Esophagus muscularis mucosa (tissue), 4 donors: Measurements from ENCODE around the gene SEPSECS.

ENCODE experiments used
- CTCF ChIP-seq, 3 experiments: fragments of 200-600 bp in 2 of 3; fragments of 450-650 bp in 1 of 3; sonication (generic) in 2 of 3; IDR thresholded peaks; one replicate each; pipeline ENCODE4 v1.5.1; 2017 to 2019; ENCODE audit warnings: antibody characterized with exemption in 3 of 3, mild to moderate bottlenecking in 2 of 3, moderate library complexity in 1 of 3
- EP300 ChIP-seq: sonication (generic); formaldehyde crosslinking; IDR thresholded peaks from one replicate; pipeline ENCODE4 v1.6.1; 2017; ENCODE audit warnings: antibody characterized with exemption
- POLR2A ChIP-seq: fragments of 450-650 bp; IDR thresholded peaks from one replicate; pipeline ENCODE4 v1.6.1; 2017; ENCODE audit warnings: antibody characterized with exemption, moderate library complexity, mild to moderate bottlenecking, low read depth

- TF ChIP-seq EP300 (no peak), CTCF (IDR thresholded peaks at IDR 0.05) (no peak), POLR2A (no peak)
Measured at GRCh38 chr4:25209702-25210101, 49.5 kb upstream of the SEPSECS start.
